Measurements from ENCODE around the gene SLC2A4RG. TPM values are rescaled to one million over a fixed set of nuclear protein-coding genes. Genes with fewer than 3 reads are reported as not detected.
A peak's percentile ranks its signal among the peaks of the same experiment; 100 is the strongest.

Gene SLC2A4RG
- polyA plus RNA-seq, 1 of the 3 experiments (the other 2 are of a cell fraction), result 90.9 TPM

DNA sequence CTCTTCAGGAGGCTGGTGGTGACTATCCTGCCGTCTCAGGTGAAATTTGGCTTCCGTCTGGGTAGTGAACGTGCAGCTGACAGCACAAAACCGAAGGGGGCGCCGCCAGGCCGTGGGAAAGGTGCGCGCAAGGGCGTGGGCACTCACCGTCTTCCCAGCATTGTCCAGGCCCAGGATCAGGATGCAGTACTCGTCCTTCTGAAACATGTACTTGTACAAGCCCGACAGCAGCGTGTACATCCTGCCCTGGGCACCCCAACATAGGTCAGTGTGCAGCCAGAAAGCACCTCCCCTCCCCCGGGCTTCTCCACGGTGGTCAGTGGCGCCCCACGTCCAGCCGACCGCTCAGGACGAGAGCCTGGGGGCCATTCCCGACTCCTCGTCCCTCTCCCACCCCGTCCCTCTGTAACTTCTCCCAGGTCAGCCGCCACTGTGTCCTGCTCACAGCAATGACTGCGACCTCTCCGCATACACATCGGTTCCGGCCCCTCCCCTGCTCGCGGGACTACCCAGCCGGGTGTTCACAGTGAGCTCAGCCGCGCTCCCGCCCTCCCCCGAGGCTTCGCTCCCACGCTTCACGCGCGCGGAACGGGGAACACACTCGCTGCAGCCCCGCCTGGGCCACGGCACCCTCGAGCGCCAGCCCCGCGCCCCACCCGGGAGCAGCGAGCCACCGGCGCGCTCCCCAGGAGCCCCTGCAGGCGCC is 32.6 kb upstream of the SLC2A4RG start:
- POLR2A ChIA-PET, result interaction anchor here (1.0 to 2.6 kb wide), 7 partner anchors 10 to 54 kb away, joined by 3 to 22 read pairs (median 4); partner anchors contain the start of genes RTEL1, STMN3 and TNFRSF6B
- H3K9me3 ChIP-seq, result peaks cover 3% of the 10 kb centered on the region
- peaks cover 0 to 24% of the 10 kb centered on the region in 2 experiments; a peak in 1 of 4 replicates for H3K4me1 ChIP-seq (ENCODE audit: control insufficient read depth in 1 of 2, insufficient read depth in 2 of 2, low read depth in 1 of 2, low read length in 1 of 2)
- TF ChIP-seq RAD21 (IDR thresholded peaks at IDR 0.05; ENCODE audit: low read length) (peak; percentile 40), FOXM1 (IDR thresholded peaks at IDR 0.05; ENCODE audit: low read depth) (no peak), FOXJ3 (CRISPR knock-in tag; IDR thresholded peaks at IDR 0.05) (no peak), FOSL2 (IDR thresholded peaks at IDR 0.05; ENCODE audit: borderline replicate concordance, low read depth) (no peak), ZBTB33 (IDR thresholded peaks at IDR 0.05; ENCODE audit: borderline replicate concordance, low read depth) (no peak), CTCF (IDR thresholded peaks at IDR 0.05) (peak; percentile 24; the same call in 1 of the 2 replicates)
- 31% methylated on average over 21 of the region's 56 CpGs for WGBS (ENCODE audit: low lambda C conversion rate)
- H3K27ac ChIP-seq (ENCODE audit: low read depth in 2 of 2, low read length in 1 of 2), result peak overlapping the region; percentile 65 to 71
- peaks cover 72% of the 10 kb centered on the region for H3K79me2 ChIP-seq (ENCODE audit: insufficient read depth)
- H3K27me3 ChIP-seq (ENCODE audit: insufficient read depth), result no peaks in the 10 kb centered on the region
- no peak overlapping the region for H2AFZ ChIP-seq (ENCODE audit: low read depth)
- peak overlapping the region; percentile 92 for H3K4me2 ChIP-seq
- peaks cover 4% of the 10 kb centered on the region for H3F3A ChIP-seq (replicated peaks; ENCODE audit: insufficient read depth)
- H3K4me3 ChIP-seq (ENCODE audit: low read depth in 2 of 2, low read length in 1 of 2), result peak overlapping the region; percentile 70 to 90
- peaks cover 40 to 46% of the 10 kb centered on the region in 2 experiments for H3K36me3 ChIP-seq (replicated peaks in 1 of 2; ENCODE audit: control insufficient read depth in 1 of 2, insufficient read depth in 2 of 2, low read length in 1 of 2)
- no peaks in the 10 kb centered on the region for H4K20me1 ChIP-seq (ENCODE audit: insufficient read depth)
- peak; percentile 70 for DNase-seq
- peak overlapping the region; percentile 89 for H3K9ac ChIP-seq
- CTCF ChIA-PET, result interaction anchor here (0.9 to 1.4 kb wide), 4 partner anchors 13 to 273 kb away, joined by 3 to 4 read pairs (median 4); no protein-coding TSS in a partner anchor
- H3K9me2 ChIP-seq, result no peaks in the 10 kb centered on the region

DNA sequence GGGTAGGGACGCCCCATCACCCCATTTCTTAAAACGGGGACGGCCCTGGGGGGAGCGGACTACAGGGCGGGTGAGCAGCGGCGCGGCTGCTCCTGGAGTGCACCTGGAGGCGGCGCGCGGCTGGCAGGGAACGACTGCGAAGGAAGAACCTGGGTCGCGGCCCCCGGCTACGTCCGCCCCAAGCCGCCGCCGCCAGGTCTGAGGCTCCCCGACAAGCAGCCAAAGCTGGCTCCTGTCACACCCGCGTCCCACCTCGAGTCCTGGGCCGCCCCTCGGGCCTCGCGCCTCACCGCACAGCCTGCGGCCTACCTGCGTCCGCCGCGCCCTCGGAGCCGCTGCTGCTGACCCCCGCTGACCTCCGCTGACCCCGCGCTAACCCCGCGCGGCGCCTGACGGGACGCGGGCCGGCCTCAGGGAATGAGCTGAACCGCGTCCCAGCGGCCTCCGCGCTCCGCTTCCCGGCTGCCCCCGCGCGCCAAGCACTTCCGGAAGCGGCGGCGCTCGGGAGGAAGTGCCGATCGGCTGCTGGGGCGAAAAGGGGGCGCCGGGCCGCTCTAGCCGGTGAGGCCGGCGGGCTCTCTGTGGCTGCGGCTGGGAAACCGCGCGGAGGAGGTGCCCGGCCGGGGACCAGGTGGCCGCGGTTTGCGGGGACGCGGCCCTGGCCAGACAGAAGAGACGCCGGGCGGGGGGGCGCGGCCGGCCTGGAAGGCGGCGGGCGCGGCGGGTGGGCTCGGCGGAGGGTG is 31.8 kb upstream of the SLC2A4RG start, which contains the start of the genes ARFRP1 and ZGPAT:
Gene ARFRP1, minus strand, starts transcription at position 419 of the 743 bp plus-strand sequence. CDS start 885 bp downstream, outside the sequence.
Gene ZGPAT, plus strand, starts transcription at position 482 of the 743 bp plus-strand sequence. CDS start 542 bp downstream, outside the sequence.
- Histone ChIP-seq H3K27ac (ENCODE audit: low read depth in 2 of 2, low read length in 1 of 2) (peak within 1 kb of the TSS; percentile 65 to 71), H4K20me1 (ENCODE audit: insufficient read depth) (0 out of 2 replicates have a peak, but pooled peaks cover 1% of the 10 kb centered on the region), H2AFZ (ENCODE audit: low read depth) (no peak within 1 kb of the TSS), H3K27me3 (ENCODE audit: insufficient read depth) (no peaks in the 10 kb centered on the region), H3K9me2 (no peaks in the 10 kb centered on the region), H3K79me2 (ENCODE audit: insufficient read depth) (peaks cover 79% of the 10 kb centered on the region), H3K4me1 (ENCODE audit: control insufficient read depth in 1 of 2, insufficient read depth in 2 of 2, low read depth in 1 of 2, low read length in 1 of 2) (peaks cover 0 to 20% of the 10 kb centered on the region in 2 experiments; a peak in 1 of 4 replicates), H3K4me3 (ENCODE audit: low read depth in 2 of 2, low read length in 1 of 2) (peak within 1 kb of the TSS; percentile 70 to 90), H3K4me2 (peak within 1 kb of the TSS; percentile 92), H3F3A (replicated peaks; ENCODE audit: insufficient read depth) (peaks cover 4% of the 10 kb centered on the region), H3K9me3 (peaks cover 7% of the 10 kb centered on the region), H3K36me3 (replicated peaks in 1 of 2; ENCODE audit: control insufficient read depth in 1 of 2, insufficient read depth in 2 of 2, low read length in 1 of 2) (peaks cover 43 to 53% of the 10 kb centered on the region in 2 experiments), H3K9ac (peak within 1 kb of the TSS; percentile 89)
- WGBS (ENCODE audit: low lambda C conversion rate), result under 1% methylated on average over 44 of the region's 98 CpGs
- ChIA-PET CTCF (interaction anchor here (0.9 to 1.6 kb wide), 5 partner anchors 14 to 272 kb away, joined by 3 to 4 read pairs (median 3); no protein-coding TSS in a partner anchor), POLR2A (interaction anchor here (0.6 to 2.6 kb wide), 10 partner anchors 10 to 272 kb away, joined by 3 to 22 read pairs (median 4); partner anchors contain the start of genes RTEL1, SAMD10, STMN3 and TNFRSF6B)
- DNase-seq, result peak; percentile 96
- no peak for TF ChIP-seq NFIC (IDR thresholded peaks at IDR 0.05; ENCODE audit: borderline replicate concordance)
- peak; percentile 88 for TF ChIP-seq GABPA (IDR thresholded peaks at IDR 0.05; ENCODE audit: low read depth)
- TF ChIP-seq POLR2AphosphoS5 (IDR thresholded peaks at IDR 0.05; ENCODE audit: low read depth, low read length), result peak; percentile 65
- TF ChIP-seq TAF1 (IDR thresholded peaks at IDR 0.05; ENCODE audit: borderline replicate concordance, low read depth, low read length), result peak; percentile 36; the same call in 1 of the 2 replicates
- TF ChIP-seq RAD21 (IDR thresholded peaks at IDR 0.05; ENCODE audit: low read length), result no peak
- peak; percentile 56 for TF ChIP-seq MXI1 (IDR thresholded peaks at IDR 0.05; ENCODE audit: low read depth, low read length)
- no peak for TF ChIP-seq JUND (IDR thresholded peaks at IDR 0.05)
- peak; percentile 94; the same call in 1 of the 2 replicates for TF ChIP-seq RXRA (IDR thresholded peaks at IDR 0.05; ENCODE audit: borderline replicate concordance, low read depth)
- TF ChIP-seq GATA2 (CRISPR knock-in tag; IDR thresholded peaks at IDR 0.05), result no peak
- peak; percentile 85 for TF ChIP-seq ELF1 (IDR thresholded peaks at IDR 0.05)
- TF ChIP-seq CHD2 (IDR thresholded peaks at IDR 0.05; ENCODE audit: low read length, partially characterized antibody), result peak; percentile 87
- TF ChIP-seq, protein P1, sequence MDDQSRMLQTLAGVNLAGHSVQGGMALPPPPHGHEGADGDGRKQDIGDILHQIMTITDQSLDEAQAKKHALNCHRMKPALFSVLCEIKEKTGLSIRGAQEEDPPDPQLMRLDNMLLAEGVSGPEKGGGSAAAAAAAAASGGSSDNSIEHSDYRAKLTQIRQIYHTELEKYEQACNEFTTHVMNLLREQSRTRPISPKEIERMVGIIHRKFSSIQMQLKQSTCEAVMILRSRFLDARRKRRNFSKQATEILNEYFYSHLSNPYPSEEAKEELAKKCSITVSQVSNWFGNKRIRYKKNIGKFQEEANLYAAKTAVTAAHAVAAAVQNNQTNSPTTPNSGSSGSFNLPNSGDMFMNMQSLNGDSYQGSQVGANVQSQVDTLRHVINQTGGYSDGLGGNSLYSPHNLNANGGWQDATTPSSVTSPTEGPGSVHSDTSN (IDR thresholded peaks at IDR 0.05), result no peak
- no peak for TF ChIP-seq EZH2phosphoT487 (IDR thresholded peaks at IDR 0.05; ENCODE audit: borderline replicate concordance, low read depth)
- TF ChIP-seq YY1 (IDR thresholded peaks at IDR 0.05; ENCODE audit: low read depth), result 0 out of 2 replicates have a peak, but pooled peaks have one; percentile 44
- TF ChIP-seq SIN3A (IDR thresholded peaks at IDR 0.05; ENCODE audit: borderline replicate concordance, low read depth, low read length), result peak; percentile 47; the same call in 1 of the 2 replicates

All from SK-N-SH (cell line).